Peyer's patch (tissue), 4 donors: ENCODE measurements around the gene C12orf43.
A peak's percentile ranks its signal among the peaks of the same experiment; 100 is the strongest.

Experiments
- POLR2A ChIP-seq, 2 donors: fragments of 450-650 bp; IDR thresholded peaks; one replicate each; pipeline ENCODE4 v1.5.1; 2017; ENCODE audit warnings: antibody characterized with exemption in 2 of 2, mild to moderate bottlenecking in 2 of 2, moderate library complexity in 2 of 2
- TF ChIP-seq, protein P1 (sequence below), 6 experiments: fragments of 450-650 bp in 4 of 6; fragments of 200-600 bp in 2 of 6; sonication (generic) in 1 of 6; IDR thresholded peaks; one replicate each; pipeline ENCODE4 v1.5.1; 2017 to 2019; ENCODE audit warnings: antibody characterized with exemption in 6 of 6, mild to moderate bottlenecking in 3 of 6, moderate library complexity in 1 of 6

DNA sequence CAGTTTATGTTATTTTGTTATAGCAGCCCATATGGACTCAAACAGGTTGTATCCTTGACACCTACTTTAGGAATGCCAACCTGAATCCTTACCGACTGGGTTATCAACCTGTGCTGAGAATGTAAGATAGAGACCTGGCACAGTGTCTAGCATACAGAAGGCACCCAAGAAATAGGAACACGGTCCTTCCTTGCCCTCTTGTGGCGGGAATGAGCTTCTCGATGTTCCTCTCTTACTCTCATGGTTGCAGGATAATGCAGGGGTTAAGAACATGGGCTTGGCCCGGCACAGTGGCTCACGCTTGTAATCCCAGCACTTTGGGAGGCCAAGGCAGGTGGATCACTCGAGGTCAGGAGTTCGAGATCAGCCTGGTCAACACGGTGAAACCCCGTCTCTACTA is 6.5 kb downstream of the C12orf43 start:
- TF ChIP-seq, protein P1, sequence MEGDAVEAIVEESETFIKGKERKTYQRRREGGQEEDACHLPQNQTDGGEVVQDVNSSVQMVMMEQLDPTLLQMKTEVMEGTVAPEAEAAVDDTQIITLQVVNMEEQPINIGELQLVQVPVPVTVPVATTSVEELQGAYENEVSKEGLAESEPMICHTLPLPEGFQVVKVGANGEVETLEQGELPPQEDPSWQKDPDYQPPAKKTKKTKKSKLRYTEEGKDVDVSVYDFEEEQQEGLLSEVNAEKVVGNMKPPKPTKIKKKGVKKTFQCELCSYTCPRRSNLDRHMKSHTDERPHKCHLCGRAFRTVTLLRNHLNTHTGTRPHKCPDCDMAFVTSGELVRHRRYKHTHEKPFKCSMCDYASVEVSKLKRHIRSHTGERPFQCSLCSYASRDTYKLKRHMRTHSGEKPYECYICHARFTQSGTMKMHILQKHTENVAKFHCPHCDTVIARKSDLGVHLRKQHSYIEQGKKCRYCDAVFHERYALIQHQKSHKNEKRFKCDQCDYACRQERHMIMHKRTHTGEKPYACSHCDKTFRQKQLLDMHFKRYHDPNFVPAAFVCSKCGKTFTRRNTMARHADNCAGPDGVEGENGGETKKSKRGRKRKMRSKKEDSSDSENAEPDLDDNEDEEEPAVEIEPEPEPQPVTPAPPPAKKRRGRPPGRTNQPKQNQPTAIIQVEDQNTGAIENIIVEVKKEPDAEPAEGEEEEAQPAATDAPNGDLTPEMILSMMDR (IDR thresholded peaks at IDR 0.05), result peak in 4 of 6 experiments; percentile 22 to 84 (median 80)
- TF ChIP-seq POLR2A (IDR thresholded peaks at IDR 0.05), result no peak
